Measurements from ENCODE around the gene MAN2B1. TPM values are rescaled to one million over a fixed set of nuclear protein-coding genes. Genes with fewer than 3 reads are reported as not detected.
"Not testable (repeated sequence)": the region's sequence is repeated elsewhere in the genome, so short reads cannot be mapped to it uniquely, and the experiment has no call there.

The MAN2B1 gene
- total RNA-seq, 6 experiments from 2014 or later: 49.9 to 69.9 (median 65.2) TPM

- peaks cover 28% of the 10 kb centered on the region for H3K36me3 Mint-ChIP-seq (ENCODE audit: low read depth)
- TF ChIP-seq CTCF (IDR thresholded peaks at IDR 0.05): no peak
- peaks cover 8% of the 10 kb centered on the region for H3K4me1 Mint-ChIP-seq (ENCODE audit: low read depth)
- H3K9me3 Mint-ChIP-seq: no peaks in the 10 kb centered on the region
- no peak overlapping the region for H3K27ac Mint-ChIP-seq
- H3K27me3 Mint-ChIP-seq (ENCODE audit: insufficient read depth): peaks cover 3% of the 10 kb centered on the region
- H3K4me3 Mint-ChIP-seq: no peak overlapping the region
- DNase-seq: no peak
Measured at GRCh38 chr19:12701596-12702282, 35.2 kb upstream of the MAN2B1 start.

GRCh38 chr19:12698138-12698537 is 31.6 kb upstream of the MAN2B1 start:
- no peak for DNase-seq
- Mint-ChIP-seq H3K36me3 (ENCODE audit: low read depth) (peaks cover 14% of the 10 kb centered on the region), H3K4me1 (ENCODE audit: low read depth) (peaks cover 11% of the 10 kb centered on the region), H3K9me3 (no peaks in the 10 kb centered on the region), H3K27me3 (ENCODE audit: insufficient read depth) (peaks cover under 1% of the 10 kb centered on the region), H3K4me3 (no peak overlapping the region; the same call in 1 of the 2 replicates), H3K27ac (no peak overlapping the region)
- TF ChIP-seq CTCF (IDR thresholded peaks at IDR 0.05): no peak

- Mint-ChIP-seq H3K36me3 (ENCODE audit: low read depth) (peaks cover 10% of the 10 kb centered on the region), H3K4me1 (ENCODE audit: low read depth) (peaks cover 11% of the 10 kb centered on the region), H3K27ac (peak overlapping the region; percentile 29)
- H3K27me3 Mint-ChIP-seq (ENCODE audit: insufficient read depth); H3K9me3 Mint-ChIP-seq; H3K4me3 Mint-ChIP-seq; DNase-seq: not testable (repeated sequence)
Measured at GRCh38 chr19:12697425-12697824, 30.9 kb upstream of the MAN2B1 start.

GRCh38 chr19:12696366-12697335 is 30.1 kb upstream of the MAN2B1 start, which contains the start of gene FBXW9:
TSS of gene FBXW9 (minus strand) at chr19:12696631. CDS start at chr19:12696581, 50 bp downstream.
- Mint-ChIP-seq H3K4me1 (ENCODE audit: low read depth) (peaks cover 11% of the 10 kb centered on the region), H3K36me3 (ENCODE audit: low read depth) (peaks cover 10% of the 10 kb centered on the region), H3K27ac (peak within 1 kb of the TSS; percentile 82), H3K4me3 (peak within 1 kb of the TSS; percentile 89), H3K9me3 (no peaks in the 10 kb centered on the region), H3K27me3 (ENCODE audit: insufficient read depth) (no peaks in the 10 kb centered on the region; the same call in 1 of the 2 replicates)
- no peak for TF ChIP-seq CTCF (IDR thresholded peaks at IDR 0.05)
- DNase-seq: peak; percentile 89

- Mint-ChIP-seq H3K36me3 (ENCODE audit: low read depth) (peaks cover 10% of the 10 kb centered on the region), H3K27ac (peak overlapping the region; percentile 82)
- DNase-seq: no peak
Measured at GRCh38 chr19:12695997-12696365, 29.4 kb upstream of the MAN2B1 start.

More at GRCh38 chr19:12695997-12696365, 29.4 kb upstream of the MAN2B1 start:
- Mint-ChIP-seq H3K4me3 (peak overlapping the region; percentile 89), H3K9me3 (no peaks in the 10 kb centered on the region), H3K4me1 (ENCODE audit: low read depth) (peaks cover 11% of the 10 kb centered on the region), H3K27me3 (ENCODE audit: insufficient read depth) (no peaks in the 10 kb centered on the region; the same call in 1 of the 2 replicates)
- no peak for TF ChIP-seq CTCF (IDR thresholded peaks at IDR 0.05)

All from HFFc6 (cell line).